Skeletal muscle satellite cell (primary cell): Measurements from ENCODE around the gene PSME1. TPM values are rescaled to one million over a fixed set of nuclear protein-coding genes. Genes with fewer than 3 reads are reported as not detected.

ENCODE experiments used
- H3K27me3 ChIP-seq: 2 replicates; pipeline ENCODE4 v1.7.0; 2013; ENCODE audit warnings: low read length; ENCODE audit not compliant: control insufficient read depth, insufficient read depth
- H3K36me3 ChIP-seq: 2 replicates; pipeline ENCODE4 v1.7.0; 2013; ENCODE audit warnings: mild to moderate bottlenecking, control low read depth, low read length; ENCODE audit not compliant: insufficient read depth
- H3K4me1 ChIP-seq: 2 replicates; pipeline ENCODE4 v1.7.0; 2013; ENCODE audit warnings: low read length; ENCODE audit not compliant: control insufficient read depth, insufficient read depth
- H3K4me2 ChIP-seq: 2 replicates; pipeline ENCODE4 v1.7.0; 2013; ENCODE audit warnings: mild to moderate bottlenecking, low read length
- H3K4me3 ChIP-seq: 2 replicates; pipeline ENCODE4 v1.7.0; 2013; ENCODE audit warnings: low read length
- H3K9ac ChIP-seq: 2 replicates; pipeline ENCODE4 v1.7.0; 2013; ENCODE audit warnings: mild to moderate bottlenecking, low read depth, low read length, moderate library complexity
- H3K9me3 ChIP-seq: replicated peaks from 2 replicates; pipeline ENCODE4 v1.7.0; 2013; ENCODE audit warnings: mild to moderate bottlenecking, control low read depth, low read length
- small RNA-seq: library from RNA; depleted of rRNA; stranded (forward); fragments of <200 nt; gene quantifications from one replicate; pipeline ENCODE3, GENCODE V24; 2012

Gene PSME1

DNA sequence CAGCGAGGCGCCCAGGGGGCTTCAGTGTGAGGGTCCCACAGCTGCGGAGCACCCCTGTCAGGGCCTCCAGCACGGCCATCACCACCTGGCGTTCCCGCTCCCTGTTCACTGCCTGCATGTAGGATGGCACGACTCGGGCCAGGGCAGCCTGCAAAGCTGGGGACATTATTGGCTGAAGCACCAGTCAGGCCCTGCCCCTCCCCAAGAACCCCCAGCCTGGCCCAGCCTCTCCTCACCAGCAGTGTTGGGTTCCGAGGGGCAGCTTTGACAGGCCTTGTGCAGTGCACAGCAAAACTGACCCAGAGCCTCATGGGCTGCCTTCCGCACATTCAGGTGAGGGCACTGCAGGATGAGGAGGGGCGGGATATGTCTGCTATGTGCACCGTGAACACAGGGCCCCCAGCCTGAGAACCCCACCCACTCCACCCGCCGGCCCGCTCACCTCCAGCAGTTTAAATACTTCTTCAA lies 47.1 kb downstream of the PSME1 start:
- Histone ChIP-seq H3K4me2 (no peak overlapping the region), H3K4me3 (no peak overlapping the region)

GRCh38 chr14:24184104-24184970 lies 48.3 kb downstream of the PSME1 start:
- Histone ChIP-seq H3K9me3 (no peaks in the 10 kb centered on the region), H3K4me3 (no peak overlapping the region), H3K4me1 (peaks cover 29% of the 10 kb centered on the region), H3K9ac (no peak overlapping the region), H3K27me3 (no peaks in the 10 kb centered on the region), H3K36me3 (peaks cover 68% of the 10 kb centered on the region), H3K4me2 (no peak overlapping the region)

More for the DNA sequence above, 47.1 kb downstream of the PSME1 start:
- Histone ChIP-seq H3K9me3 (no peaks in the 10 kb centered on the region), H3K27me3 (no peaks in the 10 kb centered on the region), H3K9ac (no peak overlapping the region), H3K36me3 (peaks cover 81% of the 10 kb centered on the region), H3K4me1 (peaks cover 22% of the 10 kb centered on the region)

DNA sequence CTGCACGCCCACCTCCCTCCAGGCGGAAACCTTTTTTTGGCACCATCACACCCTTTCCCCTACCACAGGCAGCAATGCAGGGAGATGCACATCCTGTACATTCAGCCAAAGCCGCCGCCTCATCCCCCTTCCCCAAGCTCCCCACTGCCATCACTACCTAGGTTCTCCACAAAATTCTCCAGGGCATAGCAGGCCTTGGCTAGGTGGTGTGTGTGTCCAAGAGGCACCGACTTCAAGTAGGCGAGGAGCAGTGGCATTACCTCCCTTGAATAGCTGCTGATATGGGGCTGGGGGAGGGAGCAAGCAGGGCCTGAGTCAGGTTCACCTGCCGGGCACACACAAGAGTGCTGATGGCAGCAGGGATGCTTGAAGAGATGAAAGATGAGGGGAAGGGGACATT lies 49.0 kb downstream of the PSME1 start:
- Histone ChIP-seq H3K4me2 (no peak overlapping the region), H3K4me1 (peaks cover 22% of the 10 kb centered on the region), H3K9me3 (no peaks in the 10 kb centered on the region), H3K27me3 (no peaks in the 10 kb centered on the region), H3K9ac (no peak overlapping the region), H3K36me3 (peaks cover 64% of the 10 kb centered on the region), H3K4me3 (no peak overlapping the region)

- Histone ChIP-seq H3K9ac (no peak overlapping the region), H3K27me3 (no peaks in the 10 kb centered on the region), H3K9me3 (no peaks in the 10 kb centered on the region), H3K4me2 (no peak overlapping the region), H3K4me3 (no peak overlapping the region), H3K36me3 (peaks cover 61% of the 10 kb centered on the region), H3K4me1 (peaks cover 15% of the 10 kb centered on the region)
These were observed 49.7 kb downstream of the PSME1 start for GRCh38 chr14:24185741-24186140.

DNA sequence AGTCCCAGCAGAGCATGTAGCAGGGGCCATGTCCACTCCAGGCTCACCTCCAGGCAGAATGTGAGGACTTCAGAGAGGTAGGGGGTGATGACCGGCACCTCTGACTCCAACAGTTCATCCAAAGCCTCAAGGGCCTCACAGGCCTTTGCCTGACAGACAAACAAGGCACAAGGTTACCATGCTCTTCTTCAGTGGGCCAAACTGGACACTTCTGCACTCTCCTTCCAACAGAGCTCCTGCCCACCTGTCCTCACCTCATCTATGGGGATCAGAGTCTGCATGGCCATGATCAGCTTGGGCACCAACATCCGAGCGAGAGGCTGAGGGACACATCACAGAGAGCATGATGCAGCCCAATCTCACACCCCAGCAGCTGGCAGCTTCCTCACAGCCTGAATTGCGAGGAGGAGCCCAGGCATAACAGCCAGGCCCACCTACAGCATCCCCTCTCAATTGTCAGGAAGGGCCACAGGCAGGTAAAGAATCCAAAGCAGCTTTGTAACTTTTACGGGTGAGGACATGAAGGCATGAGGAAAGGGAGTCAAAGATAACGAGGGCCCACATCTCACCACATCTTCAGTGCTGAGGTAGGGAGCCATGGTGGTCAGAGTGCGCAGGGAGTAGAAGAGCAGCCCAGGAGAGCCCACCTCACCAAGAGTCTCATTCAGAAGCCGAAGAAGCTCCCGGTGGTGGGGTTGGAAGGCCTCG lies 51.0 kb downstream of the PSME1 start:
- Histone ChIP-seq H3K36me3 (peaks cover 52% of the 10 kb centered on the region), H3K9ac (peak overlapping the region; percentile 84), H3K27me3 (no peaks in the 10 kb centered on the region), H3K4me1 (peaks cover 15% of the 10 kb centered on the region), H3K4me2 (peak overlapping the region; percentile 96), H3K4me3 (peak overlapping the region; percentile 82), H3K9me3 (no peaks in the 10 kb centered on the region)

DNA sequence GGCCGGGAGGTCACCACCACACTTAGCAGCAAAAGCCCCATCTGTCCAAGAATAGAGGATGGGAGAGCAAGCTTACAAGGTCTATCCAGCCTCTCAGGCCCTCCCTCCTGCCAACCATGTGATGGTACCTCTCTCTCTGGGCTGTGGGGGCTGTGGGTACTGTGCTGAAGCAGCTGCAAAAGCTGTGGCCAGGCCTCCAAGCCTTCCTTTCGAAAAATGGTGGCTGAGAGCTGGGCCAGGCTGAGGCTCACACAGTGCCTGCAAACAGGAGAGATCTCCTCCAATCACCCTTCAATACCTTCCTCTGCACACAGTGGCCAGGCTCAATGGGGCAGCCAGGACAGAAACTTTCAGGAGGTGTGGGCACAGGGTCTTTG lies 51.5 kb downstream of the PSME1 start:
- peaks cover 15% of the 10 kb centered on the region for H3K4me1 ChIP-seq
- H3K9ac ChIP-seq, result peak overlapping the region; percentile 84
- peak overlapping the region; percentile 82 for H3K4me3 ChIP-seq
- no peaks in the 10 kb centered on the region for H3K27me3 ChIP-seq
- peaks cover 51% of the 10 kb centered on the region for H3K36me3 ChIP-seq
- H3K4me2 ChIP-seq, result peak overlapping the region; percentile 96
- no peaks in the 10 kb centered on the region for H3K9me3 ChIP-seq

Small RNA genes lying within 50 kb of the gene (small RNA-seq; reads per million reads assigned to genes)
- gene IPO4 (not detected), gene IRF9 (not detected), gene RNA5SP383 (0.21 reads per million)
